T follicular helper cell (primary cell): ENCODE data around the gene TNFRSF4.

Experiments used
- DNase-seq: peaks from one replicate; pipeline ENCODE4 v3.0.0-alpha.2; 2020; ENCODE audit warnings: low read depth

TNFRSF4 gene

GRCh38 chr1:1217621-1218523 lies 3.9 kb upstream of the TNFRSF4 start:
- no peak for DNase-seq

GRCh38 chr1:1216770-1217620 lies 3.0 kb upstream of the TNFRSF4 start:
- DNase-seq: peak; percentile 48

GRCh38 chr1:1215881-1216605 lies 2.1 kb upstream of the TNFRSF4 start:
- DNase-seq: no peak

GRCh38 chr1:1215080-1215676 lies 1.2 kb upstream of the TNFRSF4 start:
- DNase-seq: no peak

- DNase-seq: no peak
These were observed 1.1 kb downstream of the TNFRSF4 start for GRCh38 chr1:1212780-1213344.

GRCh38 chr1:1211541-1212441 lies 2.2 kb downstream of the TNFRSF4 start:
- no peak for DNase-seq

GRCh38 chr1:1210726-1211540 lies 3.0 kb downstream of the TNFRSF4 start:
- DNase-seq: no peak

- no peak for DNase-seq
These were observed 5.1 kb downstream of the TNFRSF4 start for GRCh38 chr1:1208713-1209433.

GRCh38 chr1:1207571-1207892 lies 6.4 kb downstream of the TNFRSF4 start:
- no peak for DNase-seq

GRCh38 chr1:1206966-1207531 lies 6.9 kb downstream of the TNFRSF4 start:
- DNase-seq: no peak

GRCh38 chr1:1206376-1206965 lies 7.5 kb downstream of the TNFRSF4 start, which contains the start of gene TNFRSF18:
TSS of gene TNFRSF18 (minus strand) at chr1:1206592. CDS start at chr1:1206571, 21 bp downstream.
- no peak for DNase-seq

- DNase-seq: no peak
These were observed 8.1 kb downstream of the TNFRSF4 start for GRCh38 chr1:1205769-1206375.

- no peak for DNase-seq
These were observed 8.8 kb downstream of the TNFRSF4 start for GRCh38 chr1:1204998-1205768.

- no peak for DNase-seq
These were observed 9.5 kb downstream of the TNFRSF4 start for GRCh38 chr1:1204425-1204920.

GRCh38 chr1:1203561-1204424 lies 10.2 kb downstream of the TNFRSF4 start:
- no peak for DNase-seq
